SHP77 treated with DMSO at 0.1 percent for 48 hours (cell line): ENCODE data around the gene REV3L.
"Not testable (repeated sequence)": the region's sequence is repeated elsewhere in the genome, so short reads cannot be mapped to it uniquely, and the experiment has no call there.

ENCODE experiments used
- DNase-seq: peaks from one replicate; lab custom pipeline; 2025; lab: John Stamatoyannopoulos, UW

REV3L gene

GRCh38 chr6:111490067-111490466, 7.0 kb upstream of the REV3L start:
- no peak for DNase-seq

- no peak for DNase-seq
These were observed 4.6 kb upstream of the REV3L start for GRCh38 chr6:111487661-111488060.

DNA sequence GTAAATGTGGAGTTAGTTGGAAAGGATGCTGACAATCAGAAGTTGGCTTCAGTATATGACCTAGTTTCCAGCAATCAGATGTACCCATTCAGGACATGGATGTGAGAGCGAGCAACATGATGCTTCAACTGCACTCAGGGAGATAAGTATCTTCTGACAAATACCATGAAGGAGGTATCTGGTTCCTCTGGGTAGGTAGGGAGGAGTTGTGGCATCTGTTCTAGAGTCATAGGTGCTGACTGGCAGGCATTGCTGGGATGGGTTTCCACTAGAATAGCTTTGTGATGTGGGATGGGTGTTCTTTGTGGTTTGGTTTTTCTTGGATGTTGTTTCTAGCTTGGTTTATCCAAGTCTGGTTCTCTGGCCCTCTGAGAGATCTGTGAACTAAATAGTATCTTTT, 3.9 kb upstream of the REV3L start:
- no peak for DNase-seq

GRCh38 chr6:111486475-111486874, 3.5 kb upstream of the REV3L start:
- DNase-seq: no peak

DNA sequence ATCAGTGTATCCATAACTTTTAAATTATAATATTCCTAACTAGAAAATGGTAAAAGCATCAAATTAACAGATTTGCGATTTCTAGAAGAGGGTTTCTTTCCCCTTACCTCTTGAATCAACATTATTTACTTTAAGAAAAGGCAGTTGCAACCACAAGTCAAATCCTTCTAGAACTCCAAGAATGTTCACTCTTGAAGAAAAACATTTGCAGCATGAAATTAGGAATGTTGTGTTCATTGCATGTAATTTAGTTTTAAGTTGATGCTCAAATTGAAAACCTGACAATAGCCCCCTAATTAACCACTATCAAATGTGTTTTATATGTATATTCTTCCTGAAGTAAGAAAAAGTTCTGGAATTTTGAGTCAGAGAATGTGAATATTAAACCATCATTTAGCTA, 2.3 kb upstream of the REV3L start:
- no peak for DNase-seq

GRCh38 chr6:111484633-111484930, 1.6 kb upstream of the REV3L start:
- DNase-seq: no peak

- peak; percentile 92 for DNase-seq
These were observed 966 bp upstream of the REV3L start for GRCh38 chr6:111483736-111484632.

DNA sequence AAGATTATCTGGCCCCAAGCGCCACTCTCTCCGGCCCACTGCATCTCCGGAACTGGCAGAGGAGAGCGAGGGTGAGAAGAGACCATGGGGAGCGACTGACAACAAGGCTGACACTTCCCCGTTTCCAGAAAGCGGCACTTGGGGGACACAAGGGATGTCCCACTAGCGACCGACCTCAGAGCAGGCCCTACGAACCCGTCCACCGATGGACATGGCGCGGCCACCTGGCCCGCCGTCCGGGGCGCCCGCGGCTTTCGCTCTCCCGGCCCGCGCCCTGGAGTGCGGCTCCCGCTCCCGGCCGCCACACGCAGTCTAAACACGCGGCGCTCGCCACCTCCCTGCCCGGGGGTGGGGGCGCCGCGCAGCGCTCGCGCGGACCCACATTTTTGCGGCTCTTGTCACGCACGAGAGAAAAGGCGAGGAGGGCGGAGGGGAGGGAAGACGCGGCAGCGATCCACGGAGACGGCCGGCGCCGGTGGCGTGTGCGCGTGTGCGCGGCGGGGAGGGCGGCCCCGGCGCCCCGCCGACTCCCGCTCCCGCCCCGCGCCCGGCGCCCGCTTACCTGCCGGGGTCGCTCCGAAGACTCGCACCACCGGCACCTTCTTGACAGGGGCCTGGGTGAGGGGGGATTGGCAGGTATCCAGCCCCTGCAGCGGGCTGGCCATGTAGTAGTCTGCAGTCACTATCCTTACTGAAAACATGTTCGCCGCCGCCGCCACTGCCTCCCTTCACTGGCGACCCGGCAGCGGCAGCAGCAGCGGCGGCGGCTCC, 645 bp downstream of the REV3L start:
- no peak for DNase-seq

DNA sequence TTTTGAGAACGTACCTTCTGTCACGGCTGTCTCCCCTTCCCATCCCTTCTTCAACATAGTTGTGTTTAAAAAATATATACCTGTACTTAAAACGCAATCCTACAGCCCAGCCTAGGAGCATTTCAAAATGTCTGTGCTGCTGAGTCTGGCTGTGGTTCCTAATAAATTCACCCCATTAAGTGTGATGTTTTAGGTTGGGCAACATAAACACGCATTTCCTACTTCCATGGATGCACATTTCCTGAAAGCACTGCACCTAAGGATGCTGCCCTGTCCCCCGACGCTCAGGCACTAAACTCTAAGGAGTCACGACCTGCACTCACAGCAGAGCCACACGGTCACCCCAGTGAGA, 1.2 kb downstream of the REV3L start:
- DNase-seq: no peak

- no peak for DNase-seq
These were observed 1.8 kb downstream of the REV3L start for GRCh38 chr6:111480988-111481822.

- DNase-seq: no peak
These were observed 4.3 kb downstream of the REV3L start for GRCh38 chr6:111478749-111479148.

DNA sequence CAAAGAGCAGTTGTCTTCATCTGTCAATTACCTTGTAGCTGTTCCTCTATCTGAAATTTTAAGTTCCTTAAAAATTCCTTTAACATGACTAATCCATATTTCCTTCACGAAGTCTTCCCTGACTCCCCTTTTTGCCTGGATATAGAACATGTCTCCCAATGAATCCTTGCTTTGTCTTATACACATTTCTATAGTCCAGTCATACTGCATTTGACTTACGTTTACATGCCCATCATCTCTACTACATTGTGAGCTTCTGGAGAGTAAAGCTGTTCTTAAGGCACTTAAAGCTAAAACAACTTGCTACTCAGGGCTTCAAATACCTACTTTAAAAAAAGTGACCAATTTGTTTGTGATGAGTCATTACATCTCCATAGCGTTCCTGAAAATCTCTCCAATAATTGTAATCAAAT, 4.9 kb downstream of the REV3L start:
- DNase-seq: no peak

DNA sequence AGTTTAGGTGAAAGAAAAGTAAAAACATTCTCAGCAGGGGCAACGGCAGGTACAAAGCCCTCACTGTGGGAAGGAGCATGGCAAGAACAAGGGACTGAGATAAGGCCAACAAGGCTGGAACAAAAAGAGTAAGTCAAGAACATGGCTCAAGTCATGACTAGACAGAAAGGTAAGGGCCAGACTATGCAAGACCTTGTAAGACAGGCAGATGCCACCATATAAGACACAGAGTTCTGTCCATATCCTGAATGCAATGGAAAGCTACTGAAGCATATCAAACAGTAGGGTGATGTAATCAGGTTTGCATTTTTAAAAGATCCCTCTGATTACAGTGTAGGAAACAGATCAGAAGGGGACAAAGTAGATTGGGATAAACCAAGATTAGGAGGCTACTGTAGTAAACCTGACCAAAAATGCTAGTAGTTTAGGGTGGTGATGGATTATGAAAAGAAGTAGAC, 5.5 kb downstream of the REV3L start:
- no peak for DNase-seq

DNA sequence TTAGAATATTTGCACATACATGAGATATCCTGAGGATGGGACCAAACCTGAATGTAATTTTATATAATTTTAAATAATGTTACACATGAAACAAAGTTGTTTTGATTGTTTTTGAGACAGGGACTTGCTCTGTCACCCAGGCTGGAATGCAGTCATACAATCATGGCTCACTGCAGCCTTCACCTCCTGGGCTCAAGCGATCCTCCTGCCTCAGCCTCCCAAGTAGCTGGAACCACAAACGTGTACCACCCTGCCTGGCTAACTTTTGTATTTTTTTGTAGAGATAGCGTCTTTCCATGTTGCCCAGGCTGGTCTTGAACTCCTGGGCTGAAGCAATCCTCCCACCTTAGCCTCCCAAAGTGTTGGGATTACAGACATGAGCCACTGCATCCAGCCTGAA, 7.0 kb downstream of the REV3L start:
- DNase-seq: not testable (repeated sequence)

DNA sequence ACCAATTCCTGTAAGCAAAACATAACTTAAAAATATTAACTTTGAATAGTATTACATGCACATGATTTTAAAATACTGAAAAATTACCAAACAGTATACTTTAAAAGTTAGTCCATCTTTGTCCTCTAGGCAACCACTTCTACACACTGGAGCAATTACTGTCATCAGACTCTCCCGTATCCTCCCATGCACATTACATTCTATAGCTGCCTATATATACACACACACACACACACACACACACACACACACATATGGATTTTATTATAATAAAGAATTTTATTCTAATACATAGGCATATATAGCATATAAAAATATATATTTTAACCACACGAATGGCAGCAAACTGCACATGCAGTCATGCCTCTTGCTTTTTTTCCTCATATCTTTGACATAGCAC, 8.2 kb downstream of the REV3L start:
- no peak for DNase-seq

DNA sequence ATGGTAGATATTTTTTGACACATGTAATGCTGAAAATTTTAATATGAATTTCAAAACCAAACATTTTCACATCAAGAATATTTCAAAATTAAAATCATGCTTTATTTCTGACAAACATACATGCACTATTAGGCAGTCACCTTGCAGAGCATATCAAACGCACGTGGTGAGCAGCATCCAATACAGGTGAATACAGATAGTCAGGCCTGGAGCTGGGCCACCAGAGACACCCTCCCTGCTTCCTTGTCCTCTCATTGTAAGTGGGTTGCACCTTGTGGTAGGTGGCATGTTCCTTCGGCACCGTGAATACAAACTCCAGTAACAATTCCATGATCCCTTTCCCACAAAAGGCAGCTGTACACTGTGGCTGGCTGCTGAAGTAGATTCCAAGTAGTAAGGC, 8.9 kb downstream of the REV3L start:
- DNase-seq: no peak

DNA sequence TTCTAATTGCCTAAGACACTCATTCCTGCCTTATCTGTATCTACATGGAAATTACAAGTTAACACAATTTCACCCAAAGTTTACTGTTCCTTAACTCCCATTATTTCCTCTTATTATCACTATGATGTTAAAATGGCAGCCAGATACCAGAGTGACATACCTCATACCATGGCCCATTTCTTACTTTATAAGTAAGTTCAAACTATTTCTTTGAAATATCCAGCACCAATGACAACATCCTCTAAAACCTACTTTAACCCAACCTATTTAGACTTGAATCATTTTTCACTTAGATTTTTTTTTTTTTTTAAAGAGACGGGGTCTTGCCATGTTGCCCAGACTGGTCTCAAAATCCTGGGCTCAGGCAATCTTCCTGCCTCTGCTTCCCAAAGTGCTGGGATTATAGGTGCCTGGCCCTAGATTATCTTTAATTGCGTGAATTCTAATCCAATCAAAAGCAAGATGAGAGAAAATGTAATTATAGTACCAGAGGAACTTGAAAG, 10.0 kb downstream of the REV3L start:
- DNase-seq: no peak

- DNase-seq: no peak
These were observed 11.1 kb downstream of the REV3L start for GRCh38 chr6:111471958-111472357.

DNA sequence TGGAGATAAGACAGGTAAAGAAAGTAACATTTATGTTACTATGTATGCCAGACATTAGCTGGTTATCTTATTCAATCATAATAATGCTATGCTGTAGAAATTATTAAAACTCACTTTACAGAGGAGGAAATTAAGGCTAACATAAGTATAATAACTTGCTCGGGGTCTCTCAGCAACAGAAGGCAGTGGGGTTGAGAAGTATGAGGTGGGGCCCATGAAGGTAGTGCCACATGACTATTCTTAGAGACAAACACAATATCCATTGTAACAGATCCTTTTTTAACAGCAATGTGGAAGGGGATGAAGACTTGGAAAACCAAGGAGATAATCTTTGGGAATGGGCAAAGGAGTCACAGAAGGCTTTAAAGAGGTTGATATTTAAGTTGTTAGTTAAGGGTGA, 11.5 kb downstream of the REV3L start:
- DNase-seq: no peak

- no peak for DNase-seq
These were observed 12.0 kb downstream of the REV3L start for GRCh38 chr6:111470991-111471390.

DNA sequence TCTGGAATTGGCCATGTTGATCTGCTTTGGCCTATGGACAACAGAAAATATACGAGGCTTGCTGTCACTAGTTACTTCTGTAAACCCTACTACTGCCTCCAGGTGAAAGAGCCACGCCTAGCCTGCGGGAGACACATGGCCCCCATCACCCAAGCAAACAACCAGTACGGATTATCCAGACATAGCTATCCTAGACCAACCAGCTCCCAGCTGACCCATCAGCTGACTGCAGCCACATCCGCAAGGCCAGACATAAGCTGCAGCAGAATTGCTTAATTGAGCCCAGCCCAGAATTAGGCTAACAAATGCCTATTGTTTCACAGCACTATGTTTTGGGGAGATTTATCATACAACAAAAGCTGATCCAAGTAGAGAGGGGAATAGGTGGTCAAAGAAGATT, 13.5 kb downstream of the REV3L start:
- no peak for DNase-seq

DNA sequence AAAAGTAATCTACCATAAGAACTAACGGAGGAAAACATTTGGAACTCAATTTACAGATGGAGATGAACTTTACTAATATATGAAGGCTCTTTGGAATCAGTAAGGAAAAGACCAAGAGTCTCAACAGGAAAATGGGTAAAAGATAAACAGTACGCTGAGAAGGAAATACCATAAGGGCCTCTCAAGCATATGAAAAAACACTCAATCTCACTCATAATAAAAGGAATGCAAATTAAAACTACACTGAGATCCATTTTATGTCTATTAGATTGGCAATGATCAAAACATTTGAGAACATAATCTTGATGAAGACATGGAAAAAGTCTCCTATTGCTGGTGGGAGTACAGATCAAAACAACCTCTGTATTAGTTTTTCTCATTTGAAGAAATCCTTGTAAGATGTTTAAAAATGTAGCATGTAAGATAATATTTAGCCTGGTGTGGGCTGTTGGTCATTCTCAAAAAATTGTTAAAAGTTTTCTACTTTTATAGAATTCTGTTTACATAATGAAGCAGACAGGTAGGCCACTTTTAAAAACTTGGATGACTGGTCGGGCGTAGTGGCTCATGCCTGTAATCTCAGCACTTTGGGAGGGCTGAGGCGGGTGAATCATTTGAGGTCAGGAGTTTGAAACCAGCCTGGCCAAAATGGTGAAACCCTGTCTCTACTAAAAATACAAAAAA, 14.5 kb downstream of the REV3L start:
- DNase-seq: no peak
